ACC112 (cell line): ENCODE data around the gene GDPD4.

ENCODE experiments used
- H2AFZ ChIP-seq: fragments of 200-600 bp; sonication (generic); one replicate; pipeline ENCODE4 v1.6.0; 2017; ENCODE audit warnings: antibody characterized with exemption, low read length; ENCODE audit not compliant: unreplicated experiment
- H3K27ac ChIP-seq: fragments of 200-600 bp; sonication (generic); 2 replicates; pipeline ENCODE4 v1.5.1; 2014; ENCODE audit warnings: low read depth, mild to moderate bottlenecking, antibody characterized with exemption, low read length, moderate library complexity
- H3K27me3 ChIP-seq: fragments of 200-600 bp; sonication (generic); 2 replicates; pipeline ENCODE4 v1.6.1; 2014; ENCODE audit warnings: mild to moderate bottlenecking, antibody characterized with exemption, low read length, moderate library complexity, mixed read lengths; ENCODE audit not compliant: insufficient read depth
- H3K36me3 ChIP-seq: fragments of 200-600 bp; sonication (generic); 2 replicates; pipeline ENCODE4 v1.6.1; 2016; ENCODE audit warnings: mild to moderate bottlenecking, antibody characterized with exemption, low read length, moderate library complexity, mixed read lengths; ENCODE audit not compliant: insufficient read depth
- H3K4me1 ChIP-seq: fragments of 200-600 bp; sonication (generic); one replicate; pipeline ENCODE4 v1.6.1; 2016; ENCODE audit warnings: low read length, mixed read lengths; ENCODE audit not compliant: insufficient read depth, unreplicated experiment, control insufficient read depth
- H3K4me3 ChIP-seq: fragments of 200-600 bp; sonication (generic); 2 replicates; pipeline ENCODE4 v1.5.1; 2014; ENCODE audit warnings: mild to moderate bottlenecking, low read depth, low read length
- H3K79me2 ChIP-seq: fragments of 200-600 bp; sonication (generic); one replicate; pipeline ENCODE4 v1.6.0; 2016; ENCODE audit warnings: low read length; ENCODE audit not compliant: control insufficient read depth, unreplicated experiment, insufficient read depth

Gene GDPD4

GRCh38 chr11:77236901-77237300, 64.6 kb downstream of the GDPD4 start:
- H3K4me3 ChIP-seq = no peak overlapping the region
- no peak overlapping the region for H3K27ac ChIP-seq
- no peaks in the 10 kb centered on the region for H3K4me1 ChIP-seq
- H2AFZ ChIP-seq = no peak overlapping the region
- no peaks in the 10 kb centered on the region for H3K27me3 ChIP-seq
- H3K79me2 ChIP-seq = no peaks in the 10 kb centered on the region
- no peaks in the 10 kb centered on the region for H3K36me3 ChIP-seq

- H3K79me2 ChIP-seq = no peaks in the 10 kb centered on the region
- no peaks in the 10 kb centered on the region for H3K4me1 ChIP-seq
- no peak overlapping the region for H2AFZ ChIP-seq
- no peak overlapping the region for H3K27ac ChIP-seq
- H3K36me3 ChIP-seq = no peaks in the 10 kb centered on the region
- no peaks in the 10 kb centered on the region for H3K27me3 ChIP-seq
- H3K4me3 ChIP-seq = no peak overlapping the region
Measured at GRCh38 chr11:77233011-77233410, 68.5 kb downstream of the GDPD4 start.

GRCh38 chr11:77232242-77232641, 69.2 kb downstream of the GDPD4 start:
- H3K4me3 ChIP-seq = no peak overlapping the region
- no peak overlapping the region for H2AFZ ChIP-seq
- no peaks in the 10 kb centered on the region for H3K4me1 ChIP-seq
- no peak overlapping the region for H3K27ac ChIP-seq
- no peaks in the 10 kb centered on the region for H3K27me3 ChIP-seq
- H3K79me2 ChIP-seq = no peaks in the 10 kb centered on the region
- H3K36me3 ChIP-seq = no peaks in the 10 kb centered on the region

GRCh38 chr11:77231800-77232199, 69.7 kb downstream of the GDPD4 start:
- H3K4me3 ChIP-seq = no peak overlapping the region
- H3K36me3 ChIP-seq = no peaks in the 10 kb centered on the region
- H2AFZ ChIP-seq = no peak overlapping the region
- no peak overlapping the region for H3K27ac ChIP-seq
- no peaks in the 10 kb centered on the region for H3K4me1 ChIP-seq
- H3K27me3 ChIP-seq = no peaks in the 10 kb centered on the region
- no peaks in the 10 kb centered on the region for H3K79me2 ChIP-seq

- Histone ChIP-seq H3K4me3 (no peak overlapping the region), H3K4me1 (no peaks in the 10 kb centered on the region), H3K79me2 (no peaks in the 10 kb centered on the region), H3K27me3 (no peaks in the 10 kb centered on the region), H2AFZ (no peak overlapping the region), H3K36me3 (no peaks in the 10 kb centered on the region), H3K27ac (no peak overlapping the region)
Measured at GRCh38 chr11:77230878-77231605, 70.4 kb downstream of the GDPD4 start.

- 0 out of 2 replicates have a peak, but pooled peaks cover 6% of the 10 kb centered on the region for H3K27me3 ChIP-seq
- no peak overlapping the region for H2AFZ ChIP-seq
- H3K36me3 ChIP-seq = no peaks in the 10 kb centered on the region
- no peak overlapping the region for H3K27ac ChIP-seq
- H3K4me1 ChIP-seq = no peaks in the 10 kb centered on the region
- H3K4me3 ChIP-seq = no peak overlapping the region
- no peaks in the 10 kb centered on the region for H3K79me2 ChIP-seq
Measured at GRCh38 chr11:77223797-77224196, 77.7 kb downstream of the GDPD4 start.

- no peaks in the 10 kb centered on the region for H3K36me3 ChIP-seq
- H3K27ac ChIP-seq = no peak overlapping the region
- H3K79me2 ChIP-seq = no peaks in the 10 kb centered on the region
Measured at GRCh38 chr11:77217156-77217555, 84.3 kb downstream of the GDPD4 start.

GRCh38 chr11:77215106-77215505, 86.4 kb downstream of the GDPD4 start:
- H3K27ac ChIP-seq = no peak overlapping the region
- H3K4me1 ChIP-seq = no peaks in the 10 kb centered on the region
- no peaks in the 10 kb centered on the region for H3K79me2 ChIP-seq

More at GRCh38 chr11:77217156-77217555, 84.3 kb downstream of the GDPD4 start:
- Histone ChIP-seq H3K27me3 (peaks cover 14% of the 10 kb centered on the region), H3K4me3 (no peak overlapping the region), H2AFZ (no peak overlapping the region), H3K4me1 (no peaks in the 10 kb centered on the region)

GRCh38 chr11:77214557-77214956, 86.9 kb downstream of the GDPD4 start:
- no peaks in the 10 kb centered on the region for H3K4me1 ChIP-seq
- no peaks in the 10 kb centered on the region for H3K79me2 ChIP-seq
- no peak overlapping the region for H3K4me3 ChIP-seq
- no peak overlapping the region for H2AFZ ChIP-seq
- no peak overlapping the region for H3K27ac ChIP-seq
- H3K36me3 ChIP-seq = no peaks in the 10 kb centered on the region
- peaks cover 14% of the 10 kb centered on the region for H3K27me3 ChIP-seq

More at GRCh38 chr11:77215106-77215505, 86.4 kb downstream of the GDPD4 start:
- no peaks in the 10 kb centered on the region for H3K36me3 ChIP-seq
- H3K27me3 ChIP-seq = peaks cover 14% of the 10 kb centered on the region
- no peak overlapping the region for H3K4me3 ChIP-seq
- no peak overlapping the region for H2AFZ ChIP-seq

GRCh38 chr11:77213589-77214428, 87.7 kb downstream of the GDPD4 start:
- no peaks in the 10 kb centered on the region for H3K36me3 ChIP-seq
- no peak overlapping the region for H3K4me3 ChIP-seq
- no peaks in the 10 kb centered on the region for H3K4me1 ChIP-seq
- H3K79me2 ChIP-seq = no peaks in the 10 kb centered on the region
- H2AFZ ChIP-seq = no peak overlapping the region
- peaks cover 14% of the 10 kb centered on the region for H3K27me3 ChIP-seq
- no peak overlapping the region for H3K27ac ChIP-seq
